ENCODE measurements around the gene TMEM176B.

GRCh38 chr7:150788474-150789269 lies 11.5 kb downstream of the TMEM176B start:
- TF ChIP-seq POLR2AphosphoS5 (IDR thresholded peaks at IDR 0.05; ENCODE audit: borderline replicate concordance, low read depth, low read length) (no peak), EZH2 (IDR thresholded peaks at IDR 0.05) (no peak)
